ENCODE results near the gene GPR84.
"Not testable (repeated sequence)": the region's sequence is repeated elsewhere in the genome, so short reads cannot be mapped to it uniquely, and the experiment has no call there.

DNA sequence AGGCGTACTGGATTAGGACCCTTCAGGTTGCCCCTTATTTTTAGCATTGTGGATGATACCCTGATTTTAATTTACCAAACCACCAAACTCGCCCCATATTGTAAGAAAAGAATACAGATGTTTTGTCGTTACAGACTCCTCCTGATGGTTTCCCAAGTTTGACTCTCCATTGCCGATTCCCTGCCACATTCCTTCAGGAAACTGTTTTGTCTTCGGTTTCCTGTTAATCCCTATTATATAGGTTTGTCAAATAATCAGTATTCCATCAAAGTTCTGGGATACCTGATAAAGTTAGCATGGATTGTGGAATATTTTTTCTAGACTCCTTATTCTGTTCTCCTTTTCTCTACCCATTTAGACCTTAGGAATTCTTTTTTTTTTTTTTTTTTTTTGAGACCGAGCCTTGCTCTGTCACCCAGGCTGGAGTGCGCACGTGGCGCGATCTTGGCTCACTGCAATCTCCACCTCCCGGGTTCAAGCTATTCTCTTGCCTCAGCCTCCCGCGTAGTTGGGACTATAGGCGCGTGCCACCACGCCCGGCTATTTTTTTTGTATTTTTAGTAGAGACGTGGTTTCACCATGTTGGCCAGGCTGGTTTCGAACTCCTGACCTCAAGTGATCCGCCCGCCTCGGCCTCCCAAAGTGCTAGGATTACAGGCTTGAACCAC lies 38.7 kb downstream of the GPR84 start:
- not testable (repeated sequence) for TF ChIP-seq GATA1 (IDR thresholded peaks at IDR 0.05; ENCODE audit: low read depth, low read length); POLR2A (IDR thresholded peaks at IDR 0.05; ENCODE audit: low read length)

Measured in erythroblast (primary cell).